ENCODE data around the gene HOXD4.

Gene HOXD4

DNA sequence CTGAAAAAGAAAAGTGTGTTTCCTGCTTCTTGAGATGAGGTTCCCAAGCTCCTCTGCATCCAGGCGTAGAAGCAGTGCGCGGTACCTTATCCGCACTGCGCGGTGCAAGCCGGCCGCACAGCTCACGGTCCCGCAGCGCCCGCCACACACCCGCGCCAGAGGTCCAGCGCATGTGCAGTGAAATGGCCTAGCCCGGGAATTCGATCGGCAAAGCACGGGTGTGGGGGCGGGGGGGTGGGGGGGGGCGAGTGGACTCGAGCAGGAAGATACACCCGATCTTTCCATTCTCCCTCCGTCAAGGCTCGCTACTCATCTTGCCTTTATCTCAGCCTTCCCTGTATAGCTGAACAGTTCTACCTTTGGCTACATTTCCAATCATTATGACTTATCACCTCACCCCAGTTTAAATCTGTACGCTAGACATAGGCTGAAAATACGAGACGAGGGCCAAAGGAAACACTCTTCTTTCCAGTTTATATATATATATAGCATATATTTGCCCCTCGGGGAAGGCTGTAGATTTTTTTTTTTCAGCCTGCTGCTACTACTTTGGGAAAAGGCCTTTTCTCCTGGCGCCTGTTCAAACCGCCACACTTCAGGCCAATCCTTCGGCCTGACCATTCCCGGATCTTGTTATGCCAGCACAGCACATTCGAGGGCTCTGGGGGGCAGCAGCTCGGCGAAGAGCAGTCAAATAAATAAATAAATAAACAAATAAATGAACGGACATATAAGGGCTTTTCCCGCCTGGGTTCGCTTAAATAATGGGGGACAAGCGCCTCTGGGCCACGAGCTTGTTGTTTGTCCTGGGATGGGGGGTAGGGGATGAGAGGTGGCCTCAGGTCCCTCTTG is 11.5 kb upstream of the HOXD4 start:
- no peak for DNase-seq (ENCODE audit: low spot score)

DNA sequence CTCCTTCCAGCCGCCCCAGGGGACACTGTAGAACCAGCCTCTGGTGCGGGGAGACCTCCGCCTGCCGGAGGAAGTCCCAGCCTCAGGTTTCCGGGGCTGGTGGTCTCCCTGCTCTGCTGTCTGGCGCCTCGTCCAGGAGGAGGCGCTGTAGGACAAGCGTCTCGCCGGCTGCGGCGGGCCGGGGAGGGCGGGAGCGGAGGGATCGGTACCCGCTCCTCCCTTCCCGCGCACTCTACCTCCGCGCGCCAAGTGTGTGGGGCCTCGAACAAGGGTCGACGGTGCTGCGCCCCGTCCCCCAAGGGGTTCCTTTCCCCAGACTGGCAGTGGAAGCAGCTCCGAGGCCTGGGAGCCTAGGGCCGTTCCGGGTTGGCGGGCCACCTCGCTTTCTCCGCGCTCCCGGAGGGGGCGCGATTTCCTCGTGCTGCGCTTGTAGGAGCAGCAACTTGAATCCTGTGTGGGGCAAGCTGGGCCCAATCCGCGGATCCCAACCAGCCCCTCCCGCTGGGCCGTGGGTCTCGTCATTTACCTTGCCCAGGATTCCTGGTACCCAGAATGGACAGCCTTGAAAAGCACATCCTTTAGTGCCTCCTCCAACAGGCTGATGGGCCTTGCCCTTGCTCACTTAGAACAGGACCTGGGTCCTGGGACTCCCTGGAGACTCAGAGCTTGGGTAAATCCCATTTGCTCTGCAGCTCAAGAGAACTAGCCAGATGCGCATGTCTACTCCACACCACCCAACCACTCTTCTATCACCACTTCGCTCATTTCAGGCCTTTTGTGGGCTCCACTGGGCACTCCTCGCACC is 10.6 kb upstream of the HOXD4 start:
- DNase-seq (ENCODE audit: low spot score), result peak; percentile 89

DNA sequence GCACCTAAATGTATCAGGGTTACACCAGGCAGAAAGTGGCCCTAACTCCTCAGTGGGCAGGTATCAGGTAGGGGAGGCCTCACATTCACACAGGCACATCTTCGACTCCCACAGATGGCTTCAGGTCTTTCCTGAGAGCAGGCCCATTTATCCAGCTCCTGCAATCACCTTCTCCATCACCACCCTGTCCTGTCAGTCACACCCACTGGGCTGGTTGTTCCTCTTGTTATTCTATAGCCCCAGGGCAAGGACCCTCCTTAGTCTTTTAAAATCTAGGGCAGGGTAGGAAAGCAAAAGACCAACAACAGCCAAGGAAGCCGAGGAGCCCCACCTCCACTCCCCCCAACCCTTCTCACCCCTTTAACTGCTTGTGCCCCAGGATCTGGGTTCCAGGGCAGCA is 9.1 kb upstream of the HOXD4 start:
- no peak for DNase-seq (ENCODE audit: low spot score)

DNA sequence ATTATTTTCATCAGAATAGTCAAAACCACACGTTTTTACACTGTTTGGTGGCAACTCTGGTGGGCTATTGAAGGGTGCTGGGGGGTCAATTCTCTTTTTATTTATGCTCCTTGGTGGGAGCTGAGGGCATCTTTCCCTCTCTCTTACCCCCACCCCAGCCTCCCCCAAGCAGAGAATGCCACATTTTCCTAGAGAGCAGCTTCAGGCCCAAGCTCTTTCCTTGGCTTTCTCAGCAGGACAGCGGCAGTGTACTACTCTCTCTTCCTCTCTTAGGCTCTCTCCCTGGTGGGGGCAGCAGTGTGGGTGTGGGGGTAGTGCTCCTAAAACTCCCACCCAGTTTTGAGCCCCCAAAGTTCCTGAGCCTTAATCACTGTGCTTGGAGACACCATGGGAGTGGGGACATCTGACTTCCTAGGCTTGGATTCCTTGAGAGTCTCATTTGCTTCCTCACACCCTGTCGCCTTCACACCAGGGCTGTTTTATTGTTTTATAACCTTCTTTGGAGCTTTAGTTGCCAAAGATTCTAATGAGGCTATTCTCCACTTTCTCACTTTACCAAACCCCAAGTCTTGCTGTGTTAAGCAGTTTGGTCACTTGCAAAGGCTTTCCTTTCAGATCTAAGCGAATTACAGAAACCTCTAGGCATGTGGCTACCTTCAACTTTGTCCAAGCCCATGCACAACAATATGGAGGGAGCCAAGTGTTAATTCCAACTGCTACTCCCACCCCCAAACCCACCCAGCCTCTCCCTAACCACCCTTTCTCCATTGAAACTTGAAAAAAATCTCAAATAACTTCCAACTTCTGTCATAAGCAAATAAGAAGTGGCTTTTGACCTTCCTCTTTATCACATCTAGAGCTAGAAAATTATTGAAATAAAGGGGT is 6.0 kb upstream of the HOXD4 start:
- DNase-seq (ENCODE audit: low spot score), result no peak

DNA sequence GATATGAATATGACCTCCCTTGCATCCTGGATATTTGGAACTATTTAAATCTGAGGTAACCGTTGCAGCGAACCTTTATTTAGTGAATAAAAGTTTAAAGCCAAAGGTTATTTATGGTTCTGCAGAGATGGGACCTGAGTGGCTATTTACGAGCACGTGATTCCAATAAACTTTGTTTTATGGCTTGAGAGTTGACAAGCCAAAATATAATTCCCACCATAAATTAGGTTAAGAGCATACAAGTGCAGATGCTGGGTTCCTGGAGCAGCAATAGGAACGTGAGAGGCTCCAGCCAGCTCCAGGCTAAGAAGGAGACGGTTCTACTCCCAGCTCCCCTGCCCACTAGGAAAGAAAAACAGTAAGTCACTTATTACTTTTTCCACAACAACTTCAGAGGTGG is 5.2 kb upstream of the HOXD4 start:
- no peak for DNase-seq (ENCODE audit: low spot score)

DNA sequence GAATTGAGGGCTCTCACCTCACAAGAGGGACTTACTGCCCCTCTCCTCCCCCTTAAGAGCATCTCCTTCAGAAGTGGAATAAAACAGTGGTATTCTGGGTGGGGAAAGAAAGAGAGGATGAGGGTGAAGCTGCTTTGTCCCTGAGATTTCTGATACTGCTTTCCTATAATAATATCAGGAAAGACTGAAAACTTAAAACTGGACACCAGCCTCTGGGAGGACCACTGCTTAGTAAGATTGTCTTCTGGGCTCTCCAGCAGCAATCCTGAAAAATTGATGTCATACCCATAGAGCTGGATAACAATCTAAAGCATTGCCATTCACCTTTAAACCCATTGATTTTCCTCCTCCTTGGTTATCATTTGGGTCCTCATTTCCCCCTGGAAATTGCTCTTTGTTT is 4.7 kb upstream of the HOXD4 start:
- DNase-seq (ENCODE audit: low spot score), result no peak

DNA sequence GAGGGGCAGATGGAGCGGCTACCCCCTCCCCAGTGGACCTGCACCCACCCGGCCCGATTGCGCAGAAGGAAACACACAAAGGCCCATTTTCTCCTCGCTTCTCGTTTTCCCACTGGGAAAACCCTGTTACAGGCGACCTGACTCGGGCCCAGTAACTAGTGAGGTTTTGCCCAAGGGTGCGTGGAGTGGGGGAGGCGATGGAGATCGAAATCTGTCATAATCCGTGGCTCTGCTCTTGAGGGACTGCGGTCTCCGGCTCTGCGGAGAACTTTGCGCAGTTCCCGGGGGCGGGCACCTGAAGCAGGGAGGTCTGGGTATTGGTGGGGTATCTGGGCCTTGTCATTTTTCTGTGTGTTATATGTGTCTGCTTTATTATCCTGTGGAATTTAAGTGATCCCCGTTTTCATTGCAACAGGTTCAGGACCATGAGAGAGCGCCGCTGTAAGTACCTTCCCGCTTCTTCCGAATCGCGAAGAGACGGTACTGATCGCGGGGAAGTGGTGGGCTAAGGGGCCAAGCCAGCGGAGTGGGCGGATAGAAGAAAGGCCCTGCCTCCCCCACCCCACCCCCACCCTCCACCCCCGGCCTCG is 4.0 kb upstream of the HOXD4 start:
- no peak for DNase-seq (ENCODE audit: low spot score)

DNA sequence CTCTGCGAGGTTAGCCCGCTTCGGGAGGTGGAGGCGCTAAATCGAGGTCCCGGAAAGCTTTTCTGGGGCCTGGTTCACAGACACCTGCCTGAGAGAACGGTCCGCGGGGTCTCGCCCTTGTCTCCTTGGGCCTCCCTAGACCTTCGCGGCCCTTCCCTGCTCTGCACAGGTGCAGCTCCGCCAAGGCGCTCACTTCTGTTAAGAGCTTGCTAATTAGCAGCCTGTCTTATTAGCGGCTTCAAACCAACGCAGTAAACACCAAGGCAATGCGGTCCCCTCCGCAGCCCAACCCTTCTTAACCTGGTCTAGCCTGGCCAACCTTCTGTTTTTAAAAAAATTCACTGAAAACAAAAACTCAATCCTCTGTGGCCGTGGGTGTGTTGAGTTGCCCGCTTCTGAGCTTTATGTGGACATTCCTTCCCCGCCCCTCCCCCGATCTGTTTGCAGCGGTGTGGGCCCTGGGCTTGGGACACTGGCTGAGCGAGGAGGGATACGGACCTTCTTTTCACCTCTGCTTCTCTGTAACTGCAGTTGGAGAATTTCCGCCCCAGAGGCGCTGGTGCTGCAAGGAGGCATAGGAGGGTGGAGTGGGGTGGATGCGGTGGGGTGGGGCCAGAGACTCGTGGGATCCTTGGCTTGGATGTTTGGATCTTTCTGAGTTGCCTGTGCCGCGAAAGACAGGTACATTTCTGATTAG is 3.4 kb upstream of the HOXD4 start:
- DNase-seq (ENCODE audit: low spot score), result no peak

DNA sequence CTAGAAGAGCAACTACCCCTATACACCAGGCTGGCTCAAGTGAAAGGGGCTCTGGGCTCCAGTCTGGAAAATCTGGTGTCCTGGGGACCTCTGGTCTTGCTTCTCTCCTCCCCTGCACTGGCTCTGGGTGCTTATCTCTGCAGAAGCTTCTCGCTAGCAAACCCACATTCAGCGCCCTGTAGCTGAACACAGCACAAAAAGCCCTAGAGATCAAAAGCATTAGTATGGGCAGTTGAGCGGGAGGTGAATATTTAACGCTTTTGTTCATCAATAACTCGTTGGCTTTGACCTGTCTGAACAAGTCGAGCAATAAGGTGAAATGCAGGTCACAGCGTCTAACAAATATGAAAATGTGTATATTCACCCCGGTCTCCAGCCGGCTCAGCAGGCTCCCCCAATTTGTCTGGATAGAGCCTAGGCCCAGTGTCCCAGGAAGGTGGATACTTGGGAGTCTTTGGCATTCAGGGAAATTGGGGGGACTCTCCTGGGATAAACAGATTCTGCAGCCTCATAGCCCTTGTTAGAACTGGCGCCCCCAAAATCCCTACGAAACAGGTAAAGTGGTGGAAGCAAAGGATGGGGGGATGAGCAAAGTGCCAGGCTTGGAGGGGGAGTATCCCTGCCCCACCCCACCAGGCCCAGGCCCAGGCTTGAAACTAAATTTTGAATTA is 2.5 kb upstream of the HOXD4 start:
- DNase-seq (ENCODE audit: low spot score), result no peak

DNA sequence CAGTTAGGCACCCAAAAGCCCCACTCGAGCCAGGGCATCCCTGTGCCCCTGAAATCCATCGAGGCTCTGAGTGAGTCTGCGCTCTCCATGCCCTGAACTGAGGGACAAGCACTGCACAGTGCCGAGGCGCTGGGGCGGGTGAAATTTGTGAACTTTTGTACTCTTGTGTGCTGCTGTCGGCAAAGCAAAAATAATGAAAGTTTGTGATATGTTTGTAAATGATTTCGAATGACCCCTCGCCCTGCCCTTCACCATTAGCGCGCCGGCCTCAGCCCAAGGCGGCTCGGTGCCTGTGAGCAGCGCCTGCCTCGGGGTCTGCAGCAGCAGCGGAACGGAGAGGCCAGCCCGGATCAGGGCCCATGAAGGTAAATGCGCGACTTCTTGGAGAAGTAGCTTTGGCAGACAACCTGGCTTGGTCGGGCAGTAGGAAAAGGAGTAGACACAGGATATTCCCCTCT is 1.8 kb upstream of the HOXD4 start:
- DNase-seq (ENCODE audit: low spot score), result no peak

DNA sequence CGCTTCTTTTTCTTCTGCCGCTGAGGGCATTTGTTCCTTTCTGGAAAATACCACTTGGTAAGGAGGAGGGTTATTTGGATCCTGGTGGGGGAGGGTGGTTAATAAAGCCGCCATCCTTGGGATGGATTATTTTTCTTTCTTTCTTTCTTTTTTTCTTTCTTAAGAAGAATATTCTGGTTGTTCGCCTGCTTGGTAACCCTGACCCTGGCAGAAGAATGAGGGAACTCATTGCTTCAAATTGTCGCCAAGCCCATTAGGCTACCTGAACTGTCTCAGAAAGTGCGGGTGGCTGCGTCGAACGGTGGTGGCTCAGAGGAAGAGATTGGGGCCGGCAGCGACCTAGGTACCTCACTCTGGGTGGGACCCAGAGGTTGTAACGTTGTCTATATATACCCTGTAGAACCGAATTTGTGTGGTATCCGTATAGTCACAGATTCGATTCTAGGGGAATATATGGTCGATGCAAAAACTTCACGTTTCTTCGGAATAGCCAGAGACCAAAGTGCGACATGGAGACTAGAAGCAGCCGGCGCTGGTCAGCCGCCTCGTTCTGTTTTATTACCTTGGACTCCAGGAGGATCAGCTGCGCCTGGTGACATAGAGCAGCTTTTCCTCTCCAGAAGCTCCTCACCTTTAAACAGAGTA is 1.3 kb upstream of the HOXD4 start:
- no peak for DNase-seq (ENCODE audit: low spot score)

DNA sequence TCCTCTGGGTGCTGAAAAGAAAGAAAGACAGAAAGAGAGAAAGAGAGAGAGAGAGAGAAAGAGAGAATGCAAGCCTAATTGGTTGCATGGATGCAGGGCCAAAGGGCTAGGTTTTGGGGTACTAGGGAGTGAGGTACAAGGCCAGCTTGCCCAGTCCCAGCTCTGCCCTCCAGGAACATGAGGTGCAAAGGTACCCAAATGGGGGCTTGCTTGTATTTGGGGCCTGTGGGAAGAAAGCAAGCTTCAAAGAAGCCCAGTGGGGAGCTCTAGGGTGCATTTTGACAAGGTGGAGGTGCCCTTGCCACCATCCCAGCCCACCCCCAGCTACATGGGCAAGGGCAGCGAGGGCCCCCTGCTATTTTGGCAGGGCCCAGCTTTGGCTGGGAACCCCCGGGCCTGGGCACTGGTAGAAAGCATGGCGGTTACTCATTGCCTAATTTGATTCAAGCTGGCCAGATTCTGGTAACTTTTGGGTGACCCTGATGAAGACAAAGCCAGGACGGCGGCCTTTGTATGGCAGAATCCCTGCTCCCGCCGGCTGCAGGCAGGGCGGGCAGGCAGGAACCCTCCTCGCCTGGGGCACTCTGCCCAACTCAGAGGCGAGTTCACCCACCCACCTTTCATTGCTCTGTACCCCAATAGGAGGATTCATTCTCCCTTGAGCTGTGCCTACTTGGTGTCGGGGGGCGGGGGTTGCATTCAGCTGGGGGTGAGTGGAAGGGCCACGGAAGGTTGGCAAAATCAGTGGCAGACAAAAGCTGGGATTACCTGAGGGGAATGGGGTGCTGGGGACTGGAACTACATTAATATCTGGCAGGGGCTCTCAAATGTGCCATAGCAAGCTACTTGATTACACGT is 537 bp upstream of the HOXD4 start:
- DNase-seq (ENCODE audit: low spot score), result no peak

DNA sequence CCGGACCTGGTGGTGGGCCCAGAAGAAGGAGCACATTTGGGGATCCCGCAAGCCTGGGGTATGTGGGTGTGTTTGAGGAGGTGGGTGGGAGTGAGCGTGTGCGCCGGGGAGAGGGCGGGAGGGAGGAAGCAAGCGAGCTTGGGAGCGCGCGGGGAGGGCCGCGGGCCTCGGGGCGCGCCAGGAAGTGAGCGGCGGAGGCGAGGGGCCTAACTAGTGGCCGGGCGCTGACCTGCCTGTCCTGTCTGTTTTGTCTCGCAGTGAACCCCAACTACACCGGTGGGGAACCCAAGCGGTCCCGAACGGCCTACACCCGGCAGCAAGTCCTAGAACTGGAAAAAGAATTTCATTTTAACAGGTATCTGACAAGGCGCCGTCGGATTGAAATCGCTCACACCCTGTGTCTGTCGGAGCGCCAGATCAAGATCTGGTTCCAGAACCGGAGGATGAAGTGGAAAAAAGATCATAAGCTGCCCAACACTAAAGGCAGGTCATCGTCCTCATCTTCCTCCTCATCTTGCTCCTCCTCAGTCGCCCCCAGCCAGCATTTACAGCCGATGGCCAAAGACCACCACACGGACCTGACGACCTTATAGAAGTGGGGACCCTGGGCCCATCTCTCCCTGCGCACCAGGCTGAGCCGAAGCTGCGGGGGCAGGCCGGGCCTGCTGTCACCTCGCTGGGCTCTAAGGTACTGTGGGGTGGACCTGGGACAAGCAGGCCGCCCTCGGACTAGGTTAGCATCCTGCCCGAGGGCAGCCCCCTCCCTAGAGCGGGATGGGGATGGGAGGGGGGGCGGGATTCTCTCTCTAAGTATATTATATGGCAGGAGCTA is 1.2 kb downstream of the HOXD4 start:
- no peak for DNase-seq (ENCODE audit: low spot score)

DNA sequence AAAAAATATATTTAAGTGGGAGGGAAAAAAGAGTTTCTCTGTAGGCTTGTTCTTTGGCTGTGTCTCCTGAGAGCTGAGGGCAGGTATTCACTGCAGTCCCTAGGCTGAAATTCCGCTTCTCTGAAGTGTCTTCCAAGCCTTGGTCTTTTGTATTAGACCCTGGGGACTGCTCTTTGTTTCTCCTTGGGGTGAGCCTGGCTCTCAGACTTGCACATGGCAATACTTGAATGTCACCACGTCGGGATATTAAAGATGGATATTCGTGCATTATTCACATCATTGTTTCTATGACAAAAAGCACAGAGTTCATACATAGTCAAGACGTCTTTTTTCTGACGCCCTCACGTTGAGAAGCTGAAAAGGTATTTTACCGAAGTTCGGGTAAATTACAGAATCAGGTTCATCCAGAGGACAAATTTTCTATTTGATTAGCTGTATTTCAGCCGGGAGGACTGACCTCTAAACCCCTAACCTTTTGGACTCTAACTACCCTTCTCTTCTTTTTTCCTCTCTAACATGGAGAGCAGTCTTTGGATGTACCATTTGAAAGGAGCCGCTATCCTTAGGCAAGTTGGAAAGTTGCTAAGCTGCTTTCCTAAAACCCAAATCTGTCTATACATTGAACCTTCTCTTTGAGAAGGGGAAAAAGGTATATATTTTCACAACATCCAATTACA is 3.4 kb downstream of the HOXD4 start:
- no peak for DNase-seq (ENCODE audit: low spot score)

DNA sequence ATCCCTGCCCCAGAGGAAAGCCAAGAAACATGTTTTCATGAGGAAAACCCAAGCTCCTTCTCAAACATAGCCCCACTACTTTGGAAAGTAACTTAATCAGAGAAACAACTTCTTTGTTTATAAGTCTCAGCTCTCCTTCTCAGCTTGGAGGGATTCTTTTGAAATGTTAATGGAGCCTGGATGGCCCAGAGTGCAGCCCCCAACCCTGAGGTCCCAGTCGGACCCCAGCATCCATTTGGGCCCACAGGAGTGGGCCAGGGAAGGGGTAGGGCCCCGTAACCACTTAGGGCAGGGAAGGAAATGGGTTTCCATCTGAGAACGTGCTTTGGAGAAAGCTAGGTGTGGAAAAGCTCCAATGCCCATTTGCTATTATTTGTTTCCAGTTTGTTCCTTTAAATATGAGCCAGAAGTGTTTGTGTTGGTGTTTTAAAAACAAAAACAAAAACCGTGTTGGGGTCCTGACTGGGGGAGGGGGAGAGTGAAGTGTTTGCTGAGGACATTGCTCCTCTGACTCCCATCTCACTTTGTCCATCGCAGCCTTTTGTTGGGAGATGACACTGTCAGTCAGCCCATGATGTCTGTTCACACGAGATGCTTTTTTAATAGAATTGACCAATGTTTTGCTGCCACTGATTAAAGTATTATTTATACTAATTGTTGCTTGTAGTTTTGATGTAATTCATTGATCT is 4.2 kb downstream of the HOXD4 start:
- DNase-seq (ENCODE audit: low spot score), result no peak

DNA sequence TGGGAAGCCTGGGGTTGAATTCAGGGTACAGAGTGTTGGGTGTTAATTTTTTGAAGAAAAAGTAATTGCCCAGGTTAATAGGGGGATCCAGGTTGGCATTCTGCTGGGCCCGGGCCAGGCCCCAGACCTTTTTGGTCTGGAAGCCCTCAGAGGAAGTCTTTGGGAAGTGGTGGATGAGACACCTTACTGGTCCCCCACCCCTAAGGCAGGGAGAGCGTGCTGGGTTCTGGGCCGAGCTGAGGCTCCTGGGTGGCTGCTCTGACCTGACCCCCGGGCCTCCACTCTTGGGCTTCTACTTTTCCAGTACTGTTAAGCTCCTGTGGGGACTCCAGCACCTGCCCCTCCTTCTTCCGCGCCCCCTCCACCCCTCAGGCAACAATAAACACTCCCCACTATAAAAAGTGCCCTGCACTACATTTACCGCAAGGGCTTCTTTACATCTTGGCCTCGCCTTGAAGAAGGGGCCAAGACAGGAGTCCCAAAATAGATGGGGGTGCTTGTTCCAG is 5.0 kb downstream of the HOXD4 start:
- DNase-seq (ENCODE audit: low spot score), result no peak
